ENCODE results near the gene RO60.

RO60 gene

DNA sequence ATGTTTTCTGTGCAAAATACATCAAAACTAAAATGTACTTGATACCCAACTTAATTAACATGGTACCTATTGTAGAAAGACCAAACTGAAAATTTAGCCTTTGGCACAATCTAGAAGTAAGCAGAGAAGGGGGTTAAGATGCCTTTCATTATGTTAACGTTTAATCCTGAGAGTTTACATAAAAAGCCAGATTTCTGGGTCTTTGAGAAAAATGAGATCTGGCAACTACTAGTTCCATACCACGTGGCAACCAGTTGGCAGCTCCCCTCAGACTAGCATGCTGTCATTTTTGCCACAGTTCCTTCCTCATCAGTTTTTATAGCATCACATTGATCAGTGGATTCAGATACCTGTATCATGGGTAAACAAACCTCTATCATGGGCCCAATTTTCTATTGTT lies 1.5 kb downstream of the RO60 start:
- DNase-seq (ENCODE audit: low spot score) = peak; percentile 39

DNA sequence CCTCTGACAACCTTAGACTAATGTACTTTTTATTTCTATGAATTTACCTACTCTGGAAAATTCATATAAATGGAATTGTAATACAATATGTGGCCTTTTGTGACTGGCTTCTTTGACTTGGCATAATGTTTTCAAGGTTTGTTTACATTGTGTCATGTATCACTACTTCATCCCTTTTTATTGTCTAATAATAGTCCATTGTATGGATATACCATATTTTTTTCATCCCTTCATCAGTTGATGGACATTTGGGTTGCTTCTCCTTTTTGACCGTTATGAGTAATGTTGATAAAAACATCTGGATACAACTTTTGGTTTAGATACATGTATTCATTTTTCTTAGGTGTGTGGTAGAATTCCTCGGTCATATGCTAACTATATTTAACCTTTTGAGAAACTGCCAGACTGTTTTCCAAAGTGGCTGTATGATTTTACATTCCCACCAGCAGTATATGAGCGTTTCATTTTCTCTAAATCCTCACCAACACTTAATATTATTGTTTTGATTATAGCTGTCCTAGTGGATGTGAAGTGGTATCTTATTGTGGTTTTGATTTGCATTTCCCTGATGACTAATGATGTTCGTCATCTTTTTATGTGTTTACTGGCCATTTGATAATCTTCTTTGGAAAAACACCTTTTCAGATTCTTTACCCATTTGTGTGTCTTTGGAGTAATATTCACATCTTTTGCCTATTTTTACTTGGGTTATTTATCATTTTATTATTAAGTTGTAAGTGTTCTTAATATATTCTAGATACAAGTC lies 3.5 kb downstream of the RO60 start:
- DNase-seq (ENCODE audit: low spot score) = peak; percentile 17

DNA sequence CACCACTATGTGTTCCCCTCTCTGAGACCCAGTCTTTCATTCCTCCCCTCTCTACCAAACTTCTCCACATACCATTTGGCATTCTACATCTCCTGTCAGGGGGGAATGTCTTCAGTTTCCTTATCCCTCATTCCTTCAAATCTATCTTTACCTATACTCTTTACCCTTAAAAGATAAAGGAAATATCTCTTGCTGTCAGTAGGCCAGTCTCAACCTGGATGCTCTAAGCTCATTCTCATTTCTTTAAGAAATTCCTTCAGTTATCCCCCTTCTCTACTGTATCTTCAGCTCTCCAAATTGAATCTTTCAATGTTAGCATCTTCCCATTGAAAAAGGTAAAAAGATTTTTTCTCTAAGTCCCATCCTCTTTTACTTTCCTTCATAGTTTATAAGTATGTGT lies 6.5 kb downstream of the RO60 start:
- DNase-seq (ENCODE audit: low spot score) = no peak

DNA sequence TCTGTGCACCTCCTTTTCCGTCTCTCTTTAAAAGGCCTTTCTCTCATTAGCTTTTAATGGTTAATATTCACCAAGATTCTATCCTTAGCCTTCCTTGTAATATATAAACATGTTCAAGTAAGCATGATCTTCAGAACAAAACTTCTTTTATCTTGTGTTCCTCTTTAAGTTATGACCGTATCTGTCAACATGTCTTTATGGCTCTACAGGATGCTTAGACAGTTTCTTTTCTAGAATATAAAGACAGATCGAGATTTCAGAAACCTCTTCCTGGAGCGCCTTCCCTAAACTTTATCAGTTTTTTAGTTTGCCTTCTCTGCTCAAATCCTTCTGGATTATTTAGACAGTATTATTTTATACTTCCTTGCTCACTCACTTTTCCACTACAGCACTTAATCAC lies 7.2 kb downstream of the RO60 start:
- DNase-seq (ENCODE audit: low spot score) = no peak

DNA sequence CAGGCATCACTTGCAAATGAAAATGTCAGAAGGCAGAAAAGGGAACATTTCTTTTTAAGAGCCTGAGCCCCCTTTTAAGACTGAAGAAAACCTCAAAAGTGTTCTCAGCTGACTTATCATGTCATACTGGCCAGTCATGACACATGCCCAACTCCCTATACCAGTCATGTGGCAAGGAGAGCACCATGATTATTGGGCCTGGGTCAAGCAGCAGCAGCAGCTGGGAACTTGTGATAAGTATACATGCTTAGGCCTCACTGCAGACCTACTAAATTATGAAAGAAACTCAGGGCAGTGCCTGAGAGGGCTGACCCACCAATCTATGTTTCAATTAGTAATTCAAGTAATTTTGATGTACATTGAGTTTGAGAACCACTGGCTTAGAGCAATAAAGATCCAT lies 8.6 kb downstream of the RO60 start:
- DNase-seq (ENCODE audit: low spot score) = no peak

DNA sequence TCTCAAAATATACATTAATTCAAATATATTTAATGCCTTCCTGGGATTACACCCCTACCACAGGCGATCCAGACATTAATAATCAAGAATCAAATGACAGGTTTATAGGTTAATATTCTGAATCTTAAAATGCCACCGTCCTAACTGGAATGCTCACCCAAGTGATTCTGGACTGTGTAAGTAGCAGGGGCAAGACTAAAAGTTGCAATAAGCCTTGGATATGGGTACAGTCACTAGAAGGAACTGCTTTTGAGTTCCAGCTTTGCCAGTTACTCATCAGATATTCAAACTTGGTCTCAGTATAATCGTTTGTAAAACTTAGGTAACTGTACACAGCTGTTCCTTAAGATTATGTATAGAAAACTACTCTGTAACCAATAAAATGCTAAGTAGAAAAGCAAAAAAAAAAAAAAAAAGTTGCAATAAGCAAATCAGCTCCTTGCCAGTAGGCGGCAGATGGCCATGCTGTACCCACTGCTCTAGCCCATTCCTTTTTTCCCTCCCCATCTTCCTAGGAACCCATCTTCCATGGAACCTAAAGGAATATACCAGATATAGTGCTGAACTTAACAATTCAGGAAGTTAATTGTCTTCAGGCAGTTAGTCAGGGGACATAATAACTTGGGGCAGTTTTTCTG lies 10.5 kb downstream of the RO60 start:
- no peak for DNase-seq (ENCODE audit: low spot score)

DNA sequence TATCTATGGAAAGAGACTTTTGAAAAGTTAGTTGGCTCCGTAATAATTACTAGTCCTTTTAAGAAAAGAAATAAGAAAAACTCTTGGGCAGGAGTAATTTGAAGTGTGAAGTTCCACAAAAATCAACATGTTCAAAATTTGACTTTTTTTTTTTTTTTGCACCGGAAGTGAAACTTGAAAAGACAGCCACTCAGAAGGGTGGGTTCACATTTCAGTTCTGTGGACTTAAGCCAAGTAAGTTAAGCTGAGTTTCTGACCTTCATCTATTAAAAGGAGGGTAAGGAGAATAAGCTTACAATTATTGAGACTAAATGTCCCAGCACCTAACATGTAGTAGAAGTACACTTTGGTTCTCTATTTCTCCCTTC lies 11.0 kb downstream of the RO60 start:
- no peak for DNase-seq (ENCODE audit: low spot score)

DNA sequence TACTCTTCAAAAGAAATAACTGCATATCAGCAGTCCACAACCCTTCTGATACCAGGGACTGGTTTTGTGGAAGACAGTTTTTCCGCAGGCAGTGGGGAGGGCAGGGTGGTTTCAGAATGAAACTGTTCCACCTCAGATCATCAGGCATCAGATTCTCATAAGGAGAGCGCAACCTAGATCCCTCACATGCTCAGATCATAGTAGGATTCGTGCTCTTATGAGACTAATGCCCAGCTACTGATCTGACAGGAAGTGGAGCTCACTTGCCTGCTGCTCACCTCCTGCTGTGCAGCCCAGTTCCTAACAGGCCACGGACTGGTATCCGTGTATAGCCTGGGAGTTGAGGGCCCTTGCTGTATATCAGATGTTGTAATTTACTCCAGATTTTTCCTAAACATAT lies 11.5 kb downstream of the RO60 start:
- peak; percentile 68 for DNase-seq (ENCODE audit: low spot score)

DNA sequence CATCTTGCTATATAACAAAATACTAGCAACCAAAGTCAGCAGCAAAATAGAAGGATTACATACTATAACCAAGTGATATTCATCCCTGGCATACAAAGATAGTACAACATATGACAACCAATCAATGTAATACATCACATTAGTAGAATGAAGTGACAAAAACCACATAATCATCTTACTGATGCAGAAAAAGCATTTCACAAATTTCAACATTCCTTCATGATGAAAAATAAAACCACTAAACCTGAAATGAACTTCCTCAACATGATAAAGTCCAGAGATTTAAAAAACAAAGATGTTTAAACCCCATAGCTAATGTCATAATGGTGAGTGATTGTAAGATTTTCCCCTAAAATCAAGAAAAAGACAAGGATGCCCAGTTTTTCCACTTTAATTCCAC lies 18.6 kb downstream of the RO60 start:
- no peak for DNase-seq (ENCODE audit: low spot score)

DNA sequence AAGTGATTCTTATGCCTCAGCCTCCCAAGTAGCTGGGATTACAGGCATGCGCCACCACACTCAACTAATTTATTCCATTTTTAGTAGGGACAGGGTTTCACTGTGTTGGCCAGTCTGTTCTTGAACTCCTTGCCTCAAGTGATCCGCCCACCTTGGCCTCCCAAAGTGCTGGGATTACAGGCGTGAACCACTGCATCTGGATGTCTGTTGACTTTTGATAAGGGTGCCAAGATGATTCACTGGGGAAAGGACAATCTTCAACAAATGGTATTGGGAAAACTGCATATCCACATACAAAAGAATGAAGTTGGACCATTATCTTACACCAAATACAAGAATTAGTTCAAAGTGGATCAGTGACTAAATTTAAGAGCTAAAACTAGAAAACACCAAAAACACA lies 19.8 kb downstream of the RO60 start:
- DNase-seq (ENCODE audit: low spot score) = no peak

DNA sequence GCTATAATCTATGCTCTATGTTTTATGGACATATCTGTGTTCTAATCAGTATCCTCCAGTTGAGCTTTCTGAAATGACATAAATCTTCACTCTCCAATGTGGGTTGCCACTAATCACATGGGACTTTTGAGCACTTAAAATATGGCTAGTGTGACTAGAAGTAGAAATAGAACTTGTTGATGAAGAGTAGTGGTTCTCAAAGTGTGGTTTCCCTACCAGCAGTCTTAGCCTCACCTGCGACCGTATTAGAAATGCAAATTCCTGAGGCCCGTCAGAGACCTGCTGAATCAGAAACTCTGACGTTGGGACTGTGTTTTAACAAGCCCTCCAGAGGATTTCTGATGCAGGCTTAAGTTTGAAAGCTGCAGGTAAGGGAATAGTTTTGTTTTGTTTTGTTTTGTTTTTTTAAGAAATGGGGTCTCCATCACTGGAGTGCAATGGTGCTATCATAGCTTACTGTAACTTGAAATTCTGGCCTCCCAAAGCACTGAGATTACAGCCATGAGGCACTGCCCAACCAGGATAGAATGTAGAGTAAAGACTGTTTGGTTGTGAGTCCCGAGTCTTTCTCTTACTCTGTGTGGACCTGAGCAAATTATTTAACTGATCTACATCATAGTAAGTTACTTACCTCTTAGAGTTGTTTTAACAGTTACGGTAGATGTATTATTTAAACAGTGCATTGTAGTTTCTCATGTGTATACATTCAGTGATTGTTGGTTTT lies 24.1 kb downstream of the RO60 start:
- DNase-seq (ENCODE audit: low spot score) = no peak

DNA sequence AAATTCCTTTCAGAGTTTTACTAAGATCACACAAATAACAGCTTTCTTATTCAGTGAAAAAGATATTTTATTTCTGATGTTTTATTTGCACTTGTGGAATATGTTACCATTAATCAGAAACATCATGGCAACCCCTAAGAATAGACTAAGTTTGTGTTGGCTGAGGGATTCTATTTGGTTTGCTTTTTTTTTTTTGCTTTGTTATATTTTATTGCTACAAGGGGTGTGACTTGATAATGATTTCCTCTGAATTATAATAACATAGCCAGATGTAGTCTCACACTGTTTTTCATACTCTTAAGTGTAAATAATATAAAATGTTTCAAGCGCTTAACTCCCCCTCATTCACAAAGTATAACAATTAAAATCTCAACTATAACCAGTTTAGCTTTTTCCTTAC lies 25.9 kb downstream of the RO60 start:
- DNase-seq (ENCODE audit: low spot score) = no peak

DNA sequence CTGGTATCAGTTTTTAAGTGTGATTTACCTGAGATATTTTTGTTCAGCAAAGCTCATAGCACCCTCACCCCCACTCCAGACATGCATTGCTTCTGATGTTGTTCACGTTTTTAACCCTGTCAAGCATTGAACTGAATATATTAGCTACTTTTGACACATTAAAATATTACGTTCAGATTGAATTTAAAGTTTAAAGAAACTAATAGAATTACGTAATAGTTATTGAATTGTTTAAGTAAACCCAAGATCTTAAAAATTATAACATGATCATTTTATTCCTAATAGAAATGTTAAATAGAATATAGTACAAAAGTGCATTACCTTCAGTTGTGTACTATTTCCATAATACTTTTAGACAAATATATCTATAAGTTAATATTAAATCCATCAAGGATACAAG lies 26.9 kb downstream of the RO60 start:
- DNase-seq (ENCODE audit: low spot score) = no peak

DNA sequence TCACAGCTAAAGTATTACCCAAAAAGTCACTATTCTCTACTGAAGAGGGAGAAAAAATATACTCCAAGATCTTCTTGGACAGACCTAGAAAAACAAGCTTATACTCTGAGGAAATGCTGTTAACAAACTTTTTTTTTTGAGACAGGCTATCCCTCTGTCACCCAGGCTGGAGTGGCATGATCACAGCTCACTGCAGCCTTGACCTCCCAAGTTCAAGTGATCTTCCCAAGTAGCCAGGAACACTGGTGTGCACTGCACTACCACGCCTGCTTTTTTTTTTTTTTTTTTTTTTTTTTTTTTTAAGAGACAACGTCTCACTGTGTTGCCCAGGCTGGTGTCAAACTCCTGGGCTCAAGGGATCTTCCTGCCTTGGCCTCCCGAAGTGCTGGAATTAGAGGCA lies 28.5 kb downstream of the RO60 start:
- no peak for DNase-seq (ENCODE audit: low spot score)

DNA sequence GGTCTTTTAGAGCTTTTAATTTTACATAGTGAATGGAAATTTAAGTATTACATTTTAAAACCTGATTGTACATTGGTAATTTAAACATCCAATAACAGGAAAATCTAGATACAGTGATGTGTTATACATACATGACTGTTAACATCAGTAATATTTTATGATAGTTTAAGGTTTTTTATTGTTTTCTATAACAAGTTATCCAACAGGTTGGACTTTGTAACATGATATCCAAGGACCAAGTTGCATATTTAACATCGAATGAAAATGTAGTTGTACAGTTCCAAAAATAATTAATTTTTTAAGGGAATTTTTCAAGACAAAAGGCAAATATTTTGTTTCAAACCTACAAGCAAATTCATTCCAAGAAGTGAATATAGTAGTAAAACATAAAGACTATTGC lies 31.5 kb downstream of the RO60 start:
- DNase-seq (ENCODE audit: low spot score) = no peak

DNA sequence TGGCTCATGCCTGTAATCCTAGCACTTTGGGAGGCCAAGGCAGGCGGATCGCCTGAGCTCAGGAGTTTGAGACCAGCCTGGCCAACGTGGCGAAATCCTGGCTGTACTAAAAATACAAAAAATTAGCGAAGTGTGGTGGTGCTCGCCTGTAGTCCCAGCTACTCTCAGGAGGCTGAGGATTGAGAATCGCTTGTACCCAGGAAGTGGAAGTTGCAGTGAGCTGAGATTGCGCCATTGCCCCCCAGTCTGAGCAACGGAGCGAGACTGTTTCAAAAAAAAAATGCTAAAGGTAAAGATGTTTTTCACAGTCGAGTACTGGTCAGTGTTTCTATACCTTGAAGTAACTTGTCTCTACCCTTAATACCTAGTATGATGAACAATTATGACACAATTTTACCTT lies 34.7 kb downstream of the RO60 start:
- DNase-seq (ENCODE audit: low spot score) = no peak

DNA sequence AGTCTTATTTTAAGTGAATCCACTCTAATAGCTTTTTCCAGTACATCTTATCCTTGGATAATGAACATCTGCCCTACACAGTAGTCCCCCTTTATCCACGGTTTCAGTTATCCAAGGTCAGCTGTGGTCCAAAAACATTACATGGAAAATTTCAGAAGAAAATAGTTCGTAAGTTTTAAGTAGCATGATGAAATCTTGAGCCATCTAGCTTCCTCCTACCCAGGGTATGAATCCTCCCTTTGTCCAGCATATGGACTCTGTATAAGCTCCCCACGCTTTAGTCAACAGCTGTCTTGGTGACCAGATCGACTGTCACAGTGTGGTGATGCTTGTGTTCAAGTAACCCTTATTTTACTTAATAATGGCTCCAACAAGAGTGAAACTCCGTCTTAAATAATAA lies 43.2 kb downstream of the RO60 start:
- no peak for DNase-seq (ENCODE audit: low spot score)

DNA sequence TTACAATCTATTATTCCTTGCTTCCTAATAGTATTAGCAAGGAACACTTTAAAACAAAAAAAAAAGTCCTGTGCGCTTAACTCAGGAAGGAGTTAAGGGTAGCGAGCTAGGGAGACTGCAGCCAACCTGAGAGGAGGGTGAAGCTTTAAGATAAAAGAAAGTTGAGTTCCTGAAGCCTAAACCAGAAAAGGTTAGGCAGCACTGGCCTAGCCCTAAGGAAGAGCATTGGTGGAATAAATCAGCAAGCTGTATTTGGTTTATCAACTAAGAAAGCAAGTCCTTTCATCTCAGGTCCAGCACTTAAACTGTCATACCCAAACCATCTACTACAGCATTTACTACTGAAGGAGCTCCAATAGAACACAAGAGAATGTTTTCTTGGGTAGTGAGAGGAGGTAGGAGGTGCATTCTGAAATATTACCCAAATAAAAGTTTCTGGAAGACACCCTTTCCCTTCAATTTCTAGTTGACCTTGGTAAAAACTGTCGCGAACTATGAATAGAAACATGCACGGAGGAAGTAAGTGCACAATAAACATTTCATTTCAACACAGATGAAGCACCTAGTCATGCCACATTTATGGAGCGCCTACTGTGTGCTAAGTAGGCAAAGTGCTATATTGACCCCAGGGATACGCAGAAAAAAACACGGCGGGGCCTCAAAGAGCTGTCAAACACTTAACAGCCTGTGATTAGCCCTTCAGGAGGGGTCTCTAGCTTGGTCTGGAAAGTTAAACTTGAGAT lies 44.5 kb downstream of the RO60 start:
- DNase-seq (ENCODE audit: low spot score) = peak; percentile 7

DNA sequence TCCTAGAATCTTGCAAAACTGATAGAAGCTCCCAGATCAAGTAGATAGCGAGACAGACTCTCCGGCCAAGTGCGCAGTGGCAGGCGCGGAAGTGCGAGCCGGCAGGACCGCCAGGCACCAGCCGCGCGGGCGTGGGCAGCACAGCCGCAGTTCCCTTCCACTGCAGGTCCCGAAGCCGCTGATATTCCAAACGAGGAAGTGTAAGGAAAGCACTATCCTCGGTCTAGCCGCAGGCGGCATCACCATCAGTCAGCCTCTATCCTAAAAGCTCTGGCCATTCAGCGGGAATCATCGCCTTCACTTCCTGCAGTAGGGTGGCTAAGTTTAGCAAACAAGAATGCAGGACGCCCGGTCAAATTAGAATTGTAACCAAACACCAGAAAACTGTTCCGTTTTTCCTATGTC lies 45.1 kb downstream of the RO60 start:
- peak; percentile 5 for DNase-seq (ENCODE audit: low spot score)

DNA sequence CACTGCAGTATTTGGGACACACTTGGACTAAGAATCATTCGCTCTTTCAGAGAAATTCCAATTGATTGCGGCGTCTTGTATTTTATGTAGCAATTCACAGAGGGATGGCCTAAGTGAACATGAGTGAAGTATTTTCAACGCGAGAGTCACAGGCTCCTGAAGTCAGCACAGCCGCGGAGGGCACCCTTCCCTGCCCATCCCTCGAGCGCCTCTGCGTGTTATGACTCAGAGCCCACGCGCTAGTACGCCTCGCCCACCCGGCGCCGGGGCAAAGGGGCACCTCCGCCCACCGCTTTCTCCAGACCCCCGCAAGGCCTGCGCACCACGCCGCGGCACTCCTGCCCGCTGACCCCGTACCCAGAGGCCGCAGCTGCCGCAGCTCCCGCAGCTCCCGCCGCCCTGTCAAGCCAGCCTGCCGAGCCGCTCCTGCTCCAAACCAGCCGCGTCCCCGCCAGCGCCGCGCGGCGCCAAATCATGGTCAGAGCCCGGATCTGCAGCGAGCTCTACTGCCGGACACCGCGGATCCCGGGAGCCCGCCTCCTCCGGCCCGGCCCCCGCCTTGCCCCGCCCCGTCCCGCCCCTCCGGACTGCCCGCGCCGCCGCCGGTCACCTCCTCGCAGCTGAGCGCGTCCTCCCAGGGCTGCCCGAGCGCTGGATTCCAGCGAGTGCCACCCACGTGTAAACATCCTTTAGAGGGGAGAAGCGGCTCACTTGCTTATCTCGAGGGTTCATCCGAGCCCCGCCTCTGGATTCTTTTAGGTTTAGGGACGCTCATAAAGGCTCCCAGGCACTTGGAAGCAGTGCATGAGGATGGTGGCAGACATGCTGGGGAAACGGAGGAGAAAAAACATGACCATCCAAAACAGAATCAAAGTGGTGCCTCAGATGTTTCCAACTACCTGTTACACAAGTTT lies 45.8 kb downstream of the RO60 start, which contains the start of gene GLRX2:
Gene GLRX2, minus strand, starts transcription at position 508 of the 914 bp plus-strand sequence. Its CDS starts 32 bp downstream, at position 476.
- DNase-seq (ENCODE audit: low spot score) = peak; percentile 63

DNA sequence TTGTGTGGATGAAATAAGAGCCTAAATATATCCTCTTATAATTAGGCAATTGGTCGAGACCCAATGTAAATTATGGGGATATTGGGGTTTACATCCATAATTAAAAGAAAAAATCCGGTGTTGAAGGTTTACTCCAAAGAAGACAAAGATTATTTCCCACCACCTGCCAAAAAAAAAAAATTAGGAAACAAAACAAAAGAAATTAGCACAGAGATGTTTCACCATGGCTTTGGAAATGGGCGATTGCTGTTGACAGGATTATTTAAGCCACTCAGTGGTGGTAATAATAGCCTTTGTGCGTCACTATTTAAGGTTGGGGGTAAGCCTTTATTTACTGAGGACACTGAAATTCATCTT lies 46.4 kb downstream of the RO60 start:
- DNase-seq (ENCODE audit: low spot score) = no peak

DNA sequence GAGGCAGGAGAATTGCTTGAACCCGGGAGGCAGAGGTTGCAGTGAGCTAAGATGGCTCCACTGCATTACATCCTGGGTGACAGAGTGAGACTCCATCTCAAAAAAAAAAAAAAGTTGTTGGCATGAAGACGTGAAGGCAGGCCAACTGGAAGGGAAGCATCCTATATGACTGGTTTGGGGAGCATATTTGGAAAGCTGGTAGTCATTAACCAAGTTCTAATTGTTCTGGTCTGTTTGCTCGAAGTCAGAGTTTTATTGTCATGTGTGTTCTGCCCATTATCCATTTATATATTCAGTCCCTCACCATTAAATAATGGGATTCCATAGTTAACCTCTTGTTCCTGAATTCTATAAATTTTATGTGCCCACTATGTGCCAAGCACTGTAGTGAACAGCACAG lies 49.1 kb downstream of the RO60 start:
- DNase-seq (ENCODE audit: low spot score) = no peak

All from activated CD4-positive, alpha-beta T cell treated with anti-CD3 and anti-CD28 coated beads, Interleukin-2, Interleukin-4, amounts not matched to agents 100 ng/mL and 50 ng/mL, durations not matched to agents 16 hours and 8 hours (primary cell).